Measurements from ENCODE around the gene RAB3A.

RAB3A gene

GRCh38 chr19:18147396-18147795 lies 56.4 kb downstream of the RAB3A start:
- DNase-seq: no peak

Measured in stimulated activated naive CD4-positive, alpha-beta T cell (primary cell).